Right forelimb (tissue), 1 donor: Measurements from ENCODE around the gene INCA1.
A peak's percentile ranks its signal among the peaks of the same experiment; 100 is the strongest.

ENCODE experiments used
- DNase-seq: peaks from one replicate; pipeline ENCODE4 v3.0.0-alpha.2; 2018

Gene INCA1

GRCh38 chr17:4969551-4970173 lies 27.7 kb downstream of the INCA1 start:
- DNase-seq, result no peak

- no peak for DNase-seq
These were observed 28.2 kb downstream of the INCA1 start for GRCh38 chr17:4969047-4969550.

- no peak for DNase-seq
These were observed 28.8 kb downstream of the INCA1 start for GRCh38 chr17:4968486-4969046.

- DNase-seq, result peak; percentile 99
These were observed 29.5 kb downstream of the INCA1 start, which contains the start of gene SPAG7 for GRCh38 chr17:4967539-4968485. Gene SPAG7, minus strand, starts transcription at chr17:4967817. Its CDS starts 13 bp downstream, at chr17:4967804.

GRCh38 chr17:4966844-4967538 lies 30.3 kb downstream of the INCA1 start:
- peak; percentile 97 for DNase-seq

GRCh38 chr17:4965311-4965986 lies 31.9 kb downstream of the INCA1 start:
- no peak for DNase-seq

- no peak for DNase-seq
These were observed 36.9 kb downstream of the INCA1 start for GRCh38 chr17:4960279-4960922.

- no peak for DNase-seq
These were observed 37.9 kb downstream of the INCA1 start for GRCh38 chr17:4959261-4959965.

GRCh38 chr17:4958102-4958501 lies 39.2 kb downstream of the INCA1 start:
- DNase-seq, result no peak

- no peak for DNase-seq
These were observed 40.7 kb downstream of the INCA1 start for GRCh38 chr17:4956493-4957061.

- DNase-seq, result no peak
These were observed 42.2 kb downstream of the INCA1 start for GRCh38 chr17:4955091-4955490.

GRCh38 chr17:4953451-4953961 lies 43.8 kb downstream of the INCA1 start:
- DNase-seq, result peak; percentile 75

GRCh38 chr17:4951486-4951885 lies 45.8 kb downstream of the INCA1 start:
- DNase-seq, result no peak

GRCh38 chr17:4950746-4951204 lies 46.5 kb downstream of the INCA1 start, which contains the start of gene ENO3:
Gene ENO3, plus strand, starts transcription at chr17:4951119. Its CDS starts 711 bp downstream, at chr17:4951830.
- DNase-seq, result no peak

- peak; percentile 61 for DNase-seq
These were observed 47.1 kb downstream of the INCA1 start for GRCh38 chr17:4950075-4950745.

GRCh38 chr17:4949321-4950074 lies 47.8 kb downstream of the INCA1 start:
- DNase-seq, result peak; percentile 78

GRCh38 chr17:4948931-4949320 lies 48.4 kb downstream of the INCA1 start:
- peak; percentile 91 for DNase-seq

- DNase-seq, result peak; percentile 94
These were observed 49.0 kb downstream of the INCA1 start, which contains the start of gene PFN1 for GRCh38 chr17:4948166-4948930. Gene PFN1, minus strand, starts transcription at chr17:4948530. Its CDS starts 136 bp downstream, at chr17:4948394.
